ENCODE results near the gene SPINT2. TPM values are rescaled to one million over a fixed set of nuclear protein-coding genes. Genes with fewer than 3 reads are reported as not detected.

SPINT2 gene
- total RNA-seq, 1 donor from 2014 or later: 14.6 TPM

DNA sequence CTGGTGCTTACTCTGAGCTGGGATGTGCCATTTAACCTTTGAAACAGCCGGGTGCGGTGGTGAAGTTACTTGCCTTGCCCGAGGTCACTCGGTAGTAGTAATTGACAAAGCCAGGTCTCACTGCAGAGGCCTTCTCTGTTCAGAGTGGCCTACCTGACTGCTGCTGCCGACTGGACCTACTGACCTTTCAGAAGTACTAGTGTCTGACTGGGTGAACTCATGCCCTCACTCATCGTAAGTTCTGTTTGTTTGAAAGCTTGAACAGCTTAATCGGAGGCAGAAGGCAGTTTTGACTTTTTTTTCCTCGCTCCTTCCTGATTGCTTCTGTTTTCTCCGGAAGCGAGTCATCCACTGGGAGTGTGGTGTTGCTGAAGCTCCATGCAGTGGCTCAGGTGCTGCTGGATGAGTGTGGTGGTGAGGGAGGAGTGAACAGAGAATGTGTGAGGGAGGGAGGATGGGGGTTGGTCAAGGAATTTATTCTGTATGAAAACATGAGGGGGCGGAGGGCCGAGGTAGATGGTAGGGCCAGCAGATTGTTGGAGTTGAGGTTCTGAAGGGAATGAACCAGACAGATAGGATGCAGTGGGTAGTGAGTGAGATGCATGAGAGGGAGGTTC is 2.7 kb downstream of the SPINT2 start:
- no peak for DNase-seq (ENCODE audit: extremely low read depth, low read depth, low spot score)

DNA sequence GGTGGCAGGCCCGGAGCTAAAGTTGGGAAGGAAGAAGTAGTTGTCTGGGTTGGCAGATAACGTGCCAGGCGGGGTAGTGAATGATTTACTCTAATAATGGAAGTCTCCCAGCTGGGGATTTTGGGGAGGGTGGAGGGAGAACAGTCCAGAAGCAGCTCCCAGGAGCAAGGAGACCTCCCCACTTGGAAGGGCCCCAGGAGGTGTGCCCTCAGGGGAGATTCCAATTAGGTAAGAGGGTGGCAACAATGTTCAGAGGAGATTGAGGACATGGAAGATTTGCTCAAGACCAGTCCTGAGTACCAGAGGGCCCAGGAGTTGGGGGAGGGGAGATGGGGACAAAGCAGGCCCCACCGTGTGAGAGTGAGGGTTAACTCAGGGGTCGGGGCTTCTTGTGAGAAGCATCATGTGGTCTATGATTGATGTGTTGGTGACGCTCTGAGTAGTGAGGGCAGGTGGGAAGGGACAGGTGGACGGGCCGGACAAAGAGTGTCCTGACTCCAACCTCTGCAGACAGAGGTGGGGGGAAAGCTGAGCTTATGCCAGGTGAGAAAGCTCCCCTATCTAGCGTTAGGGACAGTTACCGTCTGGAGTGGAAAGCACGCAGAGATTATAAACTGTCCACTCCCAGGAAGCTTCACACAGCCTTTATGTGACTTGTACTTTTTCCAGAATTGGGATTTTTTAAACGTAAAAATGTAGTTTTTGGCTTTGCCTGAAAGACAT is 3.5 kb downstream of the SPINT2 start:
- DNase-seq (ENCODE audit: extremely low read depth, low read depth, low spot score): no peak

DNA sequence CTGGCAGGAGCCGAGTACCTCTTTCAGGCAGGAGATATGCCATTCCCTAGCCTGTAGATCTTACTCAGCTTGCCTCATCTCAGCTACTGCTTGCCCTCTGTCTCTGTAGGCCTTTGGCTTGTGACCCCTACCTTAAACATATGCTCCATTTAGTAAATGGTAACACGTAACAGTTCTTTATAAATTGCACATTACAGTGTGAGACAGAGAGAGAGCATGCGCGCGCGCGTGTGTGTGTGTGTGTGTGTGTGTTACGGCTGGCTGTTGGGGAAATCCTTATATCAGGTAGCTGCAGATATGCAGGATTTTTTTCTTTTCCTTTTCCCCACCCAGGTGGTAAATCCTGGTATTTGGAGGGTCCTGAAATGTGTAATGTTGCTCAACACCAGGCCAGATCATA is 4.2 kb downstream of the SPINT2 start:
- no peak for DNase-seq (ENCODE audit: extremely low read depth, low read depth, low spot score)

DNA sequence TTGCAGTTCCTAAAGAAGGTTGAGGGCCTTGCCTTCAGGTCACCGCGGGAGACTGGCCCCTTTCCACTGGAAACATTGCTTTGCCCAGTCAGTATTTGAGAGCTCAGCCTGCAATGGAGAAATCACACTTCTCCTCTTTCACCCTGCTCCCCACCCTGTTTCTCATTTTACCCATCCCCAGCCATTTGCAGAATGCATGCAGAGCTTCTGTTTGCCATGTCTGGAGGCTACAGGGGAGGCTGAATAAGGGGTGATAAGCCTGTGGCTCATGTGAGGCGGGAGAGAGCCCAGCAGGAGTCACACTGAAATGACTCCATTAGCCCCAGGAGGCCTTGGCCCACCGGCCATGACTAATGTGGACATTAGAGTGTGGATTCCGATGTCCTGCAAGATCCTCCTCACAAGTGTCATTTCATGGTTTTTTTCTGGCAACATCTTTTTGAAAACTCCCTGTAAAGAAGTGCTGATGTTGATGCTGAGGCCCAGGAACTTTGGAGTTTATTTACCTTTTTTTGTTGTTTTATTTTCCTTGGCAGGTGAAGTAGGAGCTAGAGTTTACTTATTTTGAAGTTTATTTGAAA is 6.3 kb downstream of the SPINT2 start:
- no peak for DNase-seq (ENCODE audit: extremely low read depth, low read depth, low spot score)

DNA sequence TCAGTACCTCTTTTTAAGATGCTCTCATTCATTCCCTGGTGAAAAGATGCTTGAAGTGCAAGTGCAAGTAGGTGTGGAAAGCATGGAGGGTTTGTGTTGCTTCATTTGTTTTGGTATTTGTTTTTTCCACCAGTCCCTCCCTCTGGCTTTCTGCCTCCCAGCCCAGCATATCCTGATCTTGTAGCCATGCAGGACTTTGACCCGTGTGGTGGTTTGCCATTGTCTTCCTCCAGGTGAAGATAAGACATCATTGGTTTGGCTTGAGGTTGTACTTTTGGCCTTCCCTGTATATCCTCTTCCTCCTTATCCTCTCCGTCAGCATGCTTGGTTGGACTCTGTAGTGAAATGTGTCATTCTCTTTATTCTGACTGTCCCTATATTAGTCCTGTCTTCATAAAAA is 9.1 kb downstream of the SPINT2 start:
- DNase-seq (ENCODE audit: extremely low read depth, low read depth, low spot score): no peak

DNA sequence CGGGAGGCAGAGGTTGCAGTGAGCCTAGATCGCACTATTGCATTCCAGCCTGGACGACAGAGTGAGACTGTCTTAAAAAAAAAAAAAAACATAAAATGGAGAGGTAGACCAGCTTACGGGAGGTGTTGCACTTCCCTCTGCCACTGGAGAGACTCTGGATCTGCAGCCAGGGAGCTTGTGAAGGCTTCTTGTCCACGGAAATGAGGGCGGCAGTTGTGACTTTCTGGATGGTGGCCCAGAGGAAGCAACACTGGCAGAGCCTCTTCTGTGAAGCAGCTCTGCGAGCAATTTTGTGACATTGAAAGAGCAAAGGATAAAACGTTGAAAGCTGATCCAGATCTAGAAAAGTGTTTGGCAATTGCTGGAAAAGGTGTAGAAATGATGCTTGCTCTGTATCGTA is 10.4 kb downstream of the SPINT2 start:
- no peak for DNase-seq (ENCODE audit: extremely low read depth, low read depth, low spot score)

DNA sequence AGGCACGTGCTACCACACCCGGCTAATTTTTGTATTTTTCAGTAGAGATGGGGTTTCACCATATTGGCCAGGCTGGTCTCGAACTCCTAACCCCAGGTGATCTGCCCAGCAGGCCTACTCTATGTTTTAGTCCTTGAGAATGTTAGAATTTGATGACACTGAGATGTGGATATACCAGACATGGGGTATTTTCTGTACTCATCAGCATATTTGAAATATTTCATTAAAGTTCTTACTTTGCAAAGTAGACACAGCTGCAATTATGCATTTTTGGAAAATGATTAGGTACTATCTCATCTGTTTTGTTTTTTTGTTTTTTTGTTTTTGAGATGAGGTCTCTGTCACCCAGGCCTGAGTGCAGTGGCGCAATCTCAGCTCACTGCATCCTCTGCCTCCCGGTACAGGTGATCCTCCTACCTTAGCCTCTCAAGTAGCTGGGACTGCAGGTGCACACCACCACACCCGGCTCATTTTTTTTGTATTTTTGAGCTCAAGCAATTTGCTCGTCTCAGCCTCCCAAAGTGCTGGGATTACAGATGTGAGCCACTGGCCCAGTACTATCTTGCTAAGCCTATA is 12.7 kb downstream of the SPINT2 start:
- DNase-seq (ENCODE audit: extremely low read depth, low read depth, low spot score): no peak

DNA sequence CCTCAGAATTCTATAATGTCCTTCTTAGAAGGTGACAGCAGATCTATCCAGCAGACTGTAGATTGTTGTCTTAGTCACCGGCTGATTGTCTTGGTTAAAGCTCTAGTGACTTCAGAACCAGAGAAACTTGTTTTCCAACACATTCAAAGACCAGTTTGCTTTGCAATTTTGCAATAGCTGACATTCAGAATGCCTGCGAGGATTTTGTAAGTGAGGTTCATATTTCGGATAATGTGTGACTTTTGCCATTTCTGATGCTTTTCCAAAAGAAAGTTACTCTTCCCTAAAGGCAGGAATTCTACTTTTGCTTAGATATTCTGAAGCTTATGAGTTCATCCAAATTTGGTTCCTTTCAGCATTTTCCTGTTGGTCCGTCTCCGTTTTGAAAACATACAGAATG is 13.2 kb downstream of the SPINT2 start:
- DNase-seq (ENCODE audit: extremely low read depth, low read depth, low spot score): no peak

DNA sequence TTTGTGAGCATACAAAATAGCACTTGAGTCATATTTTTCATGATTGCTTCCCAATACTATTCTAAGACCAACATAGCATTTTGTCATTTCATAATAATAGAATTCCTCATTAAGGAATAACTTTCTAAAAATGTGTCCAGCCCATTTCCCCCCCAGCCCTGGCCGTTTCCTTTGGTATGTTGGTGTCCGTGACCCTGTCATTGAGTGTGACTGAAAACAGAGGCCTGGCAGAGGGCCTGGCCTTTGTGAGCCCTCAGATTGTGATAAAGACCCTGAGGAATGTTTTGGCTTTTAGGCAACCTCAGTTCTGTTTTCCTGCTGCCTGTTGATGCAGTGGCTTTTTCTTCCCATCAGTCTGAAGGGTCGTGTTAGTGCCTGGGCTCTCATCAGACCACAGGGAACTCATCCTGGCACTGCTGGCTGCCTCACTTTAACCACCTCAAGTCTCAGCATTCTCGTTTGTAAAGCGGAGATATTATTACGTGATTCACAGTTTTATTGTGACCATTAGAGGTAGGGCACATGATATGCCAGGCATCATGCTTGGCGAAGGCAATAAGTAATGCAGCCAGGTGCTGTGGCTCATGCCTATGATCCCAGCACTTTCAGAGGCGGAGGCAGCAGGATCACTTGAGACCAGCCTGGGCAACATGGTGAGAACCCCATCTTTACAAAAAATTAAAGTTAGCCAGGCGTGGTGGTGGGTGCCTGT is 13.8 kb downstream of the SPINT2 start:
- peak; percentile 48 for DNase-seq (ENCODE audit: extremely low read depth, low read depth, low spot score)

DNA sequence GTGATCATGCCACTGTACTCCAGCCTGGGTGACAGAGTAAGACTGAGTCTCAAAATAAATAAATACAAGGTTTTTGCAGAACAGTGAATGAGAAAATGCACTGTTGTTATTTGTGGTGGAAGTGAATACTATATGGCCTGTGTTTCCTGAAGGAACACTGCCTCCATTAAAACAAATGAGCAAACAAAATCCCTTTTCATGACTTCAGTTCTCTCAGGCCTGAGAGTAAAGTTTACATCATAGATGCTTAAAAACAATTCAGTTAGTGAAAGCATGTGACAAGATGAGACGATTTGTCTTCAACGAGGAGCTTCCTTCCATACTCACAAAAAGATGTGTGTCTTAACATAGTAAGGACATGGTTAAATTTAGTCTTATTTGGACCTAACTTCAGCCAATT is 14.4 kb downstream of the SPINT2 start:
- DNase-seq (ENCODE audit: extremely low read depth, low read depth, low spot score): no peak

DNA sequence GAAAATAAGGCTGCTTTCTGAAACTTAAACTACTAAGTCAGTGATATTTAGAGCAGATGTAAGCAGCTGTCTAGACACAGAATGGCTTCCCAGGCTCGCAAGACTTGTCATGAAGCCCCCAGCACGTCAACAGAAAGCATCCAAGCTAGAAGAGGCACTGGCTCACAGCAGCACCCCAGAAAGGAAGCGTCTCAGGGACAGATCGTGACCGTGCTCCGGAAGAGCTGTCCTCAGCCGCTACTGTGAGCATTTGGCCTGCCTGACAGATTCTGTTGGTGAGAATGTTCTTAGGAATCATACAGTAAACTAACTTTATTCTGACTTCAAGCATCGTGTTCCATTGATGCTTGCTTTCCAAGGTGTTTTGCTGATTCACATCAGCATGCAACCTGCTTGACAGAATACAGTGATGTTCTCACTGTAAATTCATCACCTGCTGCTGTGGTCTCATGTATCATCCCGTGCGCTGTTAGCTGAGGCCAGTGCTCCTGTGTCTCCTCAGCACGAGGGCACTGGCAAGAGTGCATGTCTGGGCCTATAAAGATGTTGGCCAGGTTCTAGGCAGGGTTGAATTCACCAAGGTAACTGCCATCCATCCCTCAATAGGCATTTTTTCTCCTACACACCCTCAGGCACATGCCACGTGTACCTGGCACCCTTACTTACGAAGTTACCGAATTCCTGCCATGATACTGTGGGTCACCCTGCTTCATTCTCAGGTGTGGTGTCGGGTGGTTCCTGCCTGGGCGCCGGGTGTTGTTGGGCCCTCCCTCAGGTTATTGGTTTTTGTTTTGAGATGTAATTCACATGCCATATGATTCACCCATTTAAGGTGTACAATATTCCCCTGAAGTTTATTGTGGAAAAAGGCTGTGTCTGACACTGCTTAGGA is 15.9 kb downstream of the SPINT2 start:
- DNase-seq (ENCODE audit: extremely low read depth, low read depth, low spot score): no peak

DNA sequence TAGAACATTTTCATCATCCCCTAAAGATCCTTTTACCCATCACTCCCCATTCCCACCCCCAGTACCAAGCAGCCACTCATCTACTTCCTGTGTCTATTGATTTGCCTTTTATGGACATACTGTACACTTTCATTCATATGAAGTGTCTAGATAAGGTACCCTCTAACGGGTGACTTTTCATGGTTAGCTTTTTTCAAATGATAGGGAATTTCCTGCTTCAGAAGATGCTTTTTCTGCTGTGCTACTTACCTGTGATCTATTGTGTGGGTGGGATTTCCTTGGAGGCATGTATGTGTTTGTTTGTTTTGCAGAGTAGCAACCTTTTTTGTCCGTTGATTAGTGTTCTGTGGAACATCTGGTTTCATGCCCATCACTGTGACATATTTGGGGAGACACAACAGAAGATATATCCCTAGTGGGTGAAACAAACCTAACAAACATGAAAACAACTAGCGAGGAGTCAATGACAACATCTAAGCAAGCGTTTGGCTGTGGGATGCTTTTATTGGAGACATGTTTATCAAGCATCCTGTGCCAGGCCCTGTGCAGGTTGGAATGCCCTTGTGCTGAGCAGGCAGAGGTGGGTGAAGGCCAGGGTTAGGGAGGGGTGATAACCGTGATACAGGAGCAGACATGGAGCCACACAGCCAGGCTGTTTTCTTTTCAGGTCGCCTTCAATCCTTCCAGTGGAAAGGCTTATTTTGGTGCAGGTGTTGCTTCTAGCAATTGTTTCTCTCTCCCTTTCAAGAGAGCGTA is 17.6 kb downstream of the SPINT2 start:
- no peak for DNase-seq (ENCODE audit: extremely low read depth, low read depth, low spot score)

DNA sequence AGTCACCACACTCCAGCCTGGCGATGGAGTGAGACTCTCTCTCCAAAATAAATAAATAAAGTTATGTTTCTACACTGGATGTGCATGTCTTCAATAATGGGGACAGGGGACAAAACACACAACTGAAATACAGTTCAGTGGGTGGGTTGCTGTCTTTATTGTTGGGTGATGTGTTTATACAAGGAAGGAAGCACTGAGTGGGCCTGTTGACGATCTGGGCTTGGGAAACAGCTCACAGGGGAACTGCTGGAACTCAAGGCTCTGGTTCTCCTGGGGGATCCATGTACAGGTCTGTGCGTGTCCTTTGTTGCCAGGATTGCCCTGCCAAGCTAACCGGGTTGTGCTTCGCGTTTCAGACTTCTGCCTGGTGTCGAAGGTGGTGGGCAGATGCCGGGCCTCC is 18.9 kb downstream of the SPINT2 start:
- DNase-seq (ENCODE audit: extremely low read depth, low read depth, low spot score): no peak

DNA sequence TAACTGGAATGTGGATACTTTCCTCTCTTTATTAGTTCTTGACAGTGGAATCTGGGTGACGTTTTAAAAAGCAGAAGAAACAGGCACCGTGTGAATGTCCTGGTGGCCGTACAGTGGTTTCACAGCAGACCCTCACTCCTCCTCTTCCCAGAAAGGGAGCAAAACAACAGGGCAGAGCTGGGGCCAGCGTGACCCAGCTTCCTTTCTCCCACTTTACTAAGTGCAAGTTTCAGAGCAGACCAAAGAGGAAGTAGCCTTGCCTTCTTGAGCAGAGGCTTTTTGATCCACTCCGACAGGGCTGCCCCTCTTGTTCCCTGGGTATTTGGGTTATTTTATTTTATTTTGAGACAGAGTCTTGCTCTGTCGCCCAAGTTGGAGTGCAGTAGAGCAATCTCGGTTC is 20.0 kb downstream of the SPINT2 start:
- no peak for DNase-seq (ENCODE audit: extremely low read depth, low read depth, low spot score)

DNA sequence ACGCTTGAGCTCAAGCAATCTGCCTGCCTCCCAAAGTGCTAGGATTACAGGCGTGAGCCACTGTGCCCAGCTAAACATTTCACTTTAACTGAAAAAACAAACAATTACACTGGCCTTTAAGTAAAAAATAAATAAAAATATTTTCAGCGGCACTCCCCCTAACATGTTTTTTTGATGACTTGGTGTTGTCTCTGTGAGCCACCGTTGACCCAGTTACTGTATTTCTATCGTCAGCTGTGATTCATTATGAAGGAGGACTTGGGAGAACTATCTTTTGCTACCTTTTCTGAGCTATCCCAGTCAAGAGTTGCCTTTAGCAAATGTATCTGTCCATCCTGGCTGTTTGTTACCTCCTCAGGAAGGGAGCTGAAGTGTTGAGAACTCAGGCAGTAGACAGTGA is 21.2 kb downstream of the SPINT2 start:
- DNase-seq (ENCODE audit: extremely low read depth, low read depth, low spot score): no peak

DNA sequence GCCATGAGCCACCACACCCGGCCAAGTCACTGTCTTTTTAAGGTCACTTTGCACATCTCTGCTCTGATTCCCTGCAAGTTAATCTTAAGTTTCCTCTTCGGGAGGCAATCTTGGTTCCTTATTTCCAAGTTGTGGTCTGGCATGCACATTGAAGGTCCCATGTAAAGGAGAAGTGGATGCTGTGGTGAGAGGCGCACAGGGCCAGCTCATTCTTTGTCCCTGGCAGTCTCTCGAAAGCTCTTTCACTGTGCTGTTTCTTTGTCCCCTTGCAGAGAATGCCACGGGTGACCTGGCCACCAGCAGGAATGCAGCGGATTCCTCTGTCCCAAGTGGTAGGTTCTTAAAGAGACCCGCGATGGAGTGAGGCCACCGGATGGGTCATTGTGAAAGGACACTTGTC is 23.2 kb downstream of the SPINT2 start:
- no peak for DNase-seq (ENCODE audit: extremely low read depth, low read depth, low spot score)

DNA sequence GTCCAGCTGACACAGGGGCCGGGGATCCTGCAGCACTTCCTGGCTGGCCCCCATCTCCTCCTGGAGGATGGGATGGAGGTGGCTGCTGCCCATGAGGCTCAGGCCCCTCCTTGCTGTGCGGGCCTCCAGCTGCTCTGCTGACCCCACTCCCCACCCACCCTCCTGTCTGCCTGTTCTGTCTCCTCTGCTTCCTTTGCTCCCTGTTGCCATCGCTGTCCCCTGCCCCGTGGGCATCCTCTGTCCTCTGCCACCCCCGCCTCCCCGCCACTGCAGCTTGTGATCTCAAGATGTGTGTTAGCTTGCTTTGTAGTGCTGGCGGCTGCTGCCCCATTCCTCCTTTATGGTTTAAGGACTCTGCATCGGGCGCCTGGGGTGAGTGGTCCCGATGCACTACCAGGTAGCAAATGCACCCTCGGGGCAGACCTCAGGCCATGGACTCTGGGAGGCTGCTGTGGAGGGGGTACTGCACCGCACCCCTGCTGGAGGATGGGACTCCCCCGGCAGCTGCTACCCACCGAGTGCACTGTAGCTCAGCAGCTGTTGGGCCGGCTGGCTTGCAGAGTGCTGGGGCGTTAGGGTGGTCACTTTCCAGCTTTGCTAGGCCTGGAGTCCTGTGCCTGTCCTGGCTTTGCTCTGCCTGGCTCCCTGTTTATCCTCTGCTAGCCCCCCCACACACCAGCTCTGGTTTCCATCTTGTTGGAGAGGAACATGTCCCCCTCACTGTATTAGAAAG is 23.9 kb downstream of the SPINT2 start:
- DNase-seq (ENCODE audit: extremely low read depth, low read depth, low spot score): no peak

DNA sequence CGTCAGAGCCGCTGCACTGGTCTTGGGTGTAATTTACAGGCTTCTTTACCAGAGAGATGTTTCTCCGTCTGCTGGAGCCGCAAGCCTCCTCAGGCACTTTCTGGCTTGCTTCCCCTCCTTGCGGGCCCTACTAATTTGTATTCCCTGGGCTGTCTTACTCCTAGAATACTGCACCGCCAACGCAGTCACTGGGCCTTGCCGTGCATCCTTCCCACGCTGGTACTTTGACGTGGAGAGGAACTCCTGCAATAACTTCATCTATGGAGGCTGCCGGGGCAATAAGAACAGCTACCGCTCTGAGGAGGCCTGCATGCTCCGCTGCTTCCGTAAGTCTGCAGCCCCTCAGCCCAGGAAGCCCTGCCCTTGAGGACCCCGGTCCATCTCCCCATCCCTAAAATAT is 25.6 kb downstream of the SPINT2 start:
- no peak for DNase-seq (ENCODE audit: extremely low read depth, low read depth, low spot score)

DNA sequence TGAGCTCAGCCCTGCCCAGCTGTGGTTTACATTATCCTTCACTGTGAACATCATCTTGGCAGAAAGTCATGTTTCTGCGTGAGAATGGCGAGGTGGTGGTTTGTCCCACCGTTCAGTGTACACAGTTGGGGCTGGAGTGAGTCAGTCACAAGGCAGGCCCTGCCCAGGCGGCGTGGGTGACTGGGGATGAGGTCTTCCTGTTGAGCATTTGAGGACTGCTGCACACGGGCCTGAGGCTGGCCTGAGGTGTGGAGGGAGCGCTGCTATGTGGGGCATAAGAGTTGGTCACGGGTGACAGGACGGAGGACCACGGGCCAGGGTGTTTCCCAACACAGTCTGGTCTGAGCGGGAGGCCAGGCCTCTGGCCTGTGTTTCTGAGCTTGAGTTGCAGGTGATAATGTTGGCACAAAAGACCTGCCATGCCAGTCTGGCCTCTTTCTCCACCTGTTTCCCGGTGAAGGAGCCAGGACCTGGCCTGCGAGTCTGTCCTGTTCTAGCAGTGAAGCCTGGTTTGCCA is 26.3 kb downstream of the SPINT2 start:
- no peak for DNase-seq (ENCODE audit: extremely low read depth, low read depth, low spot score)

All from glomerular endothelial cell (primary cell).